HG02610 (cell line): ENCODE data around the gene DENND5A.
"Not testable (repeated sequence)": the region's sequence is repeated elsewhere in the genome, so short reads cannot be mapped to it uniquely, and the experiment has no call there.

Source experiments
- ATAC-seq: cut with Tn5 transposase; IDR thresholded peaks from one replicate; pipeline ENCODE4 v1.9.1; 2021; ENCODE audit warnings: mild to moderate bottlenecking, moderate library complexity; ENCODE audit not compliant: unreplicated experiment

DENND5A gene

GRCh38 chr11:9219115-9219514 is 46.0 kb downstream of the DENND5A start:
- no peak for ATAC-seq

- ATAC-seq = no peak
These were observed 50.4 kb downstream of the DENND5A start for GRCh38 chr11:9214765-9215164.

- ATAC-seq = peak; percentile 14
These were observed 53.8 kb downstream of the DENND5A start for GRCh38 chr11:9211322-9211721.

GRCh38 chr11:9210922-9211320 is 54.2 kb downstream of the DENND5A start:
- peak; percentile 54 for ATAC-seq

GRCh38 chr11:9210224-9210921 is 54.8 kb downstream of the DENND5A start:
- no peak for ATAC-seq

- peak; percentile 33 for ATAC-seq
These were observed 55.5 kb downstream of the DENND5A start for GRCh38 chr11:9209604-9210003.

- ATAC-seq = peak; percentile 44
These were observed 56.2 kb downstream of the DENND5A start for GRCh38 chr11:9208726-9209501.

- ATAC-seq = no peak
These were observed 57.9 kb downstream of the DENND5A start for GRCh38 chr11:9207229-9207628.

- no peak for ATAC-seq
These were observed 58.7 kb downstream of the DENND5A start for GRCh38 chr11:9206496-9206895.

- ATAC-seq = no peak
These were observed 61.3 kb downstream of the DENND5A start for GRCh38 chr11:9203691-9204311.

- ATAC-seq = no peak
These were observed 63.6 kb downstream of the DENND5A start for GRCh38 chr11:9201372-9202162.

- no peak for ATAC-seq
These were observed 64.7 kb downstream of the DENND5A start for GRCh38 chr11:9200471-9200870.

- no peak for ATAC-seq
These were observed 71.8 kb downstream of the DENND5A start for GRCh38 chr11:9193316-9193715.

GRCh38 chr11:9192561-9192960 is 72.6 kb downstream of the DENND5A start:
- no peak for ATAC-seq

- ATAC-seq = not testable (repeated sequence)
These were observed 74.7 kb downstream of the DENND5A start for GRCh38 chr11:9190326-9191016.

GRCh38 chr11:9188860-9189259 is 76.3 kb downstream of the DENND5A start:
- not testable (repeated sequence) for ATAC-seq

GRCh38 chr11:9187616-9188015 is 77.5 kb downstream of the DENND5A start:
- ATAC-seq = no peak

GRCh38 chr11:9184516-9184915 is 80.6 kb downstream of the DENND5A start:
- no peak for ATAC-seq

GRCh38 chr11:9182180-9182871 is 82.8 kb downstream of the DENND5A start:
- ATAC-seq = no peak

- ATAC-seq = no peak
These were observed 84.4 kb downstream of the DENND5A start for GRCh38 chr11:9180784-9181183.
